ENCODE measurements around the gene MYLK2. TPM values are rescaled to one million over a fixed set of nuclear protein-coding genes. Genes with fewer than 3 reads are reported as not detected.

Gene MYLK2
- polyA plus RNA-seq, 1 donor from 2014 or later, result 0.22 TPM

DNA sequence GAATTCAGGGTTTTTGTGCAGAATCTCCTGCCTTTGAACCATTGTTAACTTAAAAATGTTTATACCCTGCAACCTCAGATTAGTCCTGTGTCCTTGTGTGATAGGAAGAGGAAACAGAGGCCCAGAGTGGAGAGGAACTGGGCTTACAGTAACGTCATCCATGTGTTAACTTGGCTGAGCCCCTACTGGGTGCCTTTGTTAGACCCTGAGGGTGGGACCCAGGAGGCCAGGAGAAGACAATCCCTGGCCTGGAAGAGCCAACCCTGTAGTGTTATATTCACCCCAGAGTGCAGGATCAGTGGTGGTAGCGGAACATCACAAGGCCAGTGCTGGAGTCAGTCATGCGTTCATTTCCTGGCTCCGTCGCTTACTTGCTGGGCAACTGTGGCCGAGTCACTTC is 10.6 kb downstream of the MYLK2 start:
- Histone ChIP-seq H3K79me2 (replicated peaks; ENCODE audit: insufficient read depth, low read length) (no peaks in the 10 kb centered on the region), H3K27me3 (ENCODE audit: insufficient read depth, low read depth, low read length) (no peaks in the 10 kb centered on the region), H3K4me2 (ENCODE audit: low read length) (no peak overlapping the region), H3K9me3 (ENCODE audit: low read length) (no peaks in the 10 kb centered on the region), H3K4me3 (ENCODE audit: low read length) (no peak overlapping the region), H3K9me2 (ENCODE audit: insufficient read depth, low read length) (no peaks in the 10 kb centered on the region), H3K36me3 (ENCODE audit: insufficient read depth, low read length) (no peaks in the 10 kb centered on the region), H3K9ac (ENCODE audit: low read length) (no peak overlapping the region), H4K20me1 (ENCODE audit: insufficient read depth) (no peaks in the 10 kb centered on the region), H2AFZ (ENCODE audit: low read depth, low read length) (no peak overlapping the region), H3K27ac (ENCODE audit: low read length) (no peak overlapping the region), H3F3A (ENCODE audit: insufficient read depth, low read length, poor library complexity, severe bottlenecking) (no peaks in the 10 kb centered on the region)
- TF ChIP-seq RAD21 (conservative IDR thresholded peaks at IDR 0.05) (no peak), CTCF (IDR thresholded peaks at IDR 0.05; ENCODE audit: poor library complexity, severe bottlenecking) (no peak), SMC3 (conservative IDR thresholded peaks at IDR 0.05; ENCODE audit: poor library complexity) (no peak), EZH2 (IDR thresholded peaks at IDR 0.05; ENCODE audit: borderline replicate concordance, insufficient read depth, low read length, poor library complexity, severe bottlenecking) (no peak), POLR2AphosphoS5 (IDR thresholded peaks at IDR 0.05) (no peak), TAF1 (IDR thresholded peaks at IDR 0.05; ENCODE audit: low read depth) (no peak)
- TF ChIP-seq, protein P1, sequence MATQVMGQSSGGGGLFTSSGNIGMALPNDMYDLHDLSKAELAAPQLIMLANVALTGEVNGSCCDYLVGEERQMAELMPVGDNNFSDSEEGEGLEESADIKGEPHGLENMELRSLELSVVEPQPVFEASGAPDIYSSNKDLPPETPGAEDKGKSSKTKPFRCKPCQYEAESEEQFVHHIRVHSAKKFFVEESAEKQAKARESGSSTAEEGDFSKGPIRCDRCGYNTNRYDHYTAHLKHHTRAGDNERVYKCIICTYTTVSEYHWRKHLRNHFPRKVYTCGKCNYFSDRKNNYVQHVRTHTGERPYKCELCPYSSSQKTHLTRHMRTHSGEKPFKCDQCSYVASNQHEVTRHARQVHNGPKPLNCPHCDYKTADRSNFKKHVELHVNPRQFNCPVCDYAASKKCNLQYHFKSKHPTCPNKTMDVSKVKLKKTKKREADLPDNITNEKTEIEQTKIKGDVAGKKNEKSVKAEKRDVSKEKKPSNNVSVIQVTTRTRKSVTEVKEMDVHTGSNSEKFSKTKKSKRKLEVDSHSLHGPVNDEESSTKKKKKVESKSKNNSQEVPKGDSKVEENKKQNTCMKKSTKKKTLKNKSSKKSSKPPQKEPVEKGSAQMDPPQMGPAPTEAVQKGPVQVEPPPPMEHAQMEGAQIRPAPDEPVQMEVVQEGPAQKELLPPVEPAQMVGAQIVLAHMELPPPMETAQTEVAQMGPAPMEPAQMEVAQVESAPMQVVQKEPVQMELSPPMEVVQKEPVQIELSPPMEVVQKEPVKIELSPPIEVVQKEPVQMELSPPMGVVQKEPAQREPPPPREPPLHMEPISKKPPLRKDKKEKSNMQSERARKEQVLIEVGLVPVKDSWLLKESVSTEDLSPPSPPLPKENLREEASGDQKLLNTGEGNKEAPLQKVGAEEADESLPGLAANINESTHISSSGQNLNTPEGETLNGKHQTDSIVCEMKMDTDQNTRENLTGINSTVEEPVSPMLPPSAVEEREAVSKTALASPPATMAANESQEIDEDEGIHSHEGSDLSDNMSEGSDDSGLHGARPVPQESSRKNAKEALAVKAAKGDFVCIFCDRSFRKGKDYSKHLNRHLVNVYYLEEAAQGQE (IDR thresholded peaks at IDR 0.05; ENCODE audit: borderline replicate concordance), result no peak

DNA sequence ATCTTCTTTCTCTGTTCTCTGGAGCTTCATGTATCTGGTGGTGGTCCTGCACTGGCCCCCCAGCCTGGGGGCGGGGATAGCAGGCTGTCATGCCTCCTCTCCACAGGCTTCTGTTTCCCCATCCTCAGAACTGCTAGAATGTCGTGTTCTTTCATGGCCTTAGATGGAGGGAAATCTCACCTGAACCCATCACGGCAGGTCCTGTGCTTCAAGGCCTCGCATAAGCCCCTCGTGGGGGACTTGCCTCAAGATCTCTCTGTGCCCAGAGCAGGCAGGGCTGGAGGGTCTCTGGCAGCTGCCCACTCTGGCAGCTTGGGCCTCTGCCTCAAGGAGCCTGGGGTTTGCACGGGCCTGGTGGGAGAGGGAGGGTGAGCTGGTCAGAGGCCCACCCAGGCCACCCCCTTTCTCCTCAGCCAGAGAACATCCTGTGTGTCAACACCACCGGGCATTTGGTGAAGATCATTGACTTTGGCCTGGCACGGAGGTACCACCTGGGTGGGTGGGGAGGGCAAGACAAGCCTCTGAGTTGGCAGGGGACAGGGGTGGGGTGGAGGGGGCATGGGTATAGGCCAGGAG is 11.3 kb downstream of the MYLK2 start:
- Histone ChIP-seq H3K27me3 (ENCODE audit: insufficient read depth, low read depth, low read length) (no peaks in the 10 kb centered on the region), H3K4me2 (ENCODE audit: low read length) (no peak overlapping the region), H3K9me3 (ENCODE audit: low read length) (no peaks in the 10 kb centered on the region), H3F3A (ENCODE audit: insufficient read depth, low read length, poor library complexity, severe bottlenecking) (no peaks in the 10 kb centered on the region), H2AFZ (ENCODE audit: low read depth, low read length) (no peak overlapping the region), H3K79me2 (replicated peaks; ENCODE audit: insufficient read depth, low read length) (no peaks in the 10 kb centered on the region), H4K20me1 (ENCODE audit: insufficient read depth) (no peaks in the 10 kb centered on the region), H3K36me3 (ENCODE audit: insufficient read depth, low read length) (no peaks in the 10 kb centered on the region), H3K27ac (ENCODE audit: low read length) (no peak overlapping the region), H3K4me3 (ENCODE audit: low read length) (no peak overlapping the region), H3K9ac (ENCODE audit: low read length) (no peak overlapping the region), H3K9me2 (ENCODE audit: insufficient read depth, low read length) (no peaks in the 10 kb centered on the region)
- TF ChIP-seq EP300 (conservative IDR thresholded peaks at IDR 0.05; ENCODE audit: poor library complexity, severe bottlenecking) (no peak), TAF1 (IDR thresholded peaks at IDR 0.05; ENCODE audit: low read depth) (no peak), CTCF (IDR thresholded peaks at IDR 0.05; ENCODE audit: poor library complexity, severe bottlenecking) (no peak), MXI1 (conservative IDR thresholded peaks at IDR 0.05; ENCODE audit: poor library complexity, severe bottlenecking) (no peak), POLR2AphosphoS5 (IDR thresholded peaks at IDR 0.05) (no peak), EZH2 (IDR thresholded peaks at IDR 0.05; ENCODE audit: borderline replicate concordance, insufficient read depth, low read length, poor library complexity, severe bottlenecking) (no peak), RAD21 (conservative IDR thresholded peaks at IDR 0.05) (no peak), SMC3 (conservative IDR thresholded peaks at IDR 0.05; ENCODE audit: poor library complexity) (no peak)
- TF ChIP-seq, protein P1 (IDR thresholded peaks at IDR 0.05; ENCODE audit: borderline replicate concordance), result no peak

Measured in neural cell (in vitro differentiated cells).